ENCODE measurements around the gene KRTAP6-3. TPM values are rescaled to one million over a fixed set of nuclear protein-coding genes. Genes with fewer than 3 reads are reported as not detected.

Gene KRTAP6-3
- total RNA-seq, 3 donors from 2014 or later (not counting 1 experiment from before 2014, with no cell fraction given): not detected

DNA sequence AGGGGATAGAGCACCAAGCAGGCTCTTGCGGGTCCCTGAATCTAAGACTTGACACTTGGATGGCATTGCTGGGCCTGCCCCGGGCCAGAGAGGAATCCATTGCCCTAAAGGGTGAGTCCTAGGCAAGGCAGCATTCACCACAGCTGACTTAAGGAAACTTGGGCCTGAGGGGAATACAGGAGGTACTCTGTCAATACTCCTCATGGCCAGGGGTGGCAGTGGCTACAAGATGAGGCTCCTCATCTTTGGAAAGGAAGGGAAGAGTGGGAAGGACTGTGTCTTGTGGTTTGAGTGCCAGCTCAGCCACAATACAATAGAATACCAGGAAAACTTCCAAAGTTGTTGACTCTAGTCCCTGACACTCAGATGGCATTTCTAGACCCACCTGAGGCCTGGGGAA, 13.7 kb downstream of the KRTAP6-3 start:
- H3K36me3 Mint-ChIP-seq: peaks cover 13% of the 10 kb centered on the region
- peaks cover 21 to 24% of the 10 kb centered on the region in 2 donors for H3K9me3 Mint-ChIP-seq
- intact Hi-C loops (cut with micrococcal nuclease): no loop called here
- WGBS (ENCODE audit: insufficient coverage): 90% methylated on average over 2 of the region's 2 CpGs
- Histone ChIP-seq H3K4me1 (ENCODE audit: control insufficient read depth, insufficient read depth, low read length) (no peaks in the 10 kb centered on the region), H3K36me3 (ENCODE audit: control insufficient read depth, insufficient read depth, low read length) (no peaks in the 10 kb centered on the region), H3K27me3 (ENCODE audit: control insufficient read depth, insufficient read depth, low read length) (no peaks in the 10 kb centered on the region), H3K4me3 (ENCODE audit: low read length) (no peak overlapping the region), H3K9me3 (ENCODE audit: control insufficient read depth, insufficient read depth, low read length) (peaks cover 3% of the 10 kb centered on the region), H3K27ac (ENCODE audit: low read length) (no peak overlapping the region)
- H3K4me1 Mint-ChIP-seq: no peaks in the 10 kb centered on the region
- no peaks in the 10 kb centered on the region for H3K27me3 Mint-ChIP-seq (ENCODE audit: low read depth in 2 of 2)
- ATAC-seq: no peak
- DNase-seq: no peak
- H3K4me3 Mint-ChIP-seq: no peak overlapping the region
- no peak overlapping the region for H3K27ac Mint-ChIP-seq
- TF ChIP-seq, protein P1, sequence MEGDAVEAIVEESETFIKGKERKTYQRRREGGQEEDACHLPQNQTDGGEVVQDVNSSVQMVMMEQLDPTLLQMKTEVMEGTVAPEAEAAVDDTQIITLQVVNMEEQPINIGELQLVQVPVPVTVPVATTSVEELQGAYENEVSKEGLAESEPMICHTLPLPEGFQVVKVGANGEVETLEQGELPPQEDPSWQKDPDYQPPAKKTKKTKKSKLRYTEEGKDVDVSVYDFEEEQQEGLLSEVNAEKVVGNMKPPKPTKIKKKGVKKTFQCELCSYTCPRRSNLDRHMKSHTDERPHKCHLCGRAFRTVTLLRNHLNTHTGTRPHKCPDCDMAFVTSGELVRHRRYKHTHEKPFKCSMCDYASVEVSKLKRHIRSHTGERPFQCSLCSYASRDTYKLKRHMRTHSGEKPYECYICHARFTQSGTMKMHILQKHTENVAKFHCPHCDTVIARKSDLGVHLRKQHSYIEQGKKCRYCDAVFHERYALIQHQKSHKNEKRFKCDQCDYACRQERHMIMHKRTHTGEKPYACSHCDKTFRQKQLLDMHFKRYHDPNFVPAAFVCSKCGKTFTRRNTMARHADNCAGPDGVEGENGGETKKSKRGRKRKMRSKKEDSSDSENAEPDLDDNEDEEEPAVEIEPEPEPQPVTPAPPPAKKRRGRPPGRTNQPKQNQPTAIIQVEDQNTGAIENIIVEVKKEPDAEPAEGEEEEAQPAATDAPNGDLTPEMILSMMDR (IDR thresholded peaks at IDR 0.05): no peak

DNA sequence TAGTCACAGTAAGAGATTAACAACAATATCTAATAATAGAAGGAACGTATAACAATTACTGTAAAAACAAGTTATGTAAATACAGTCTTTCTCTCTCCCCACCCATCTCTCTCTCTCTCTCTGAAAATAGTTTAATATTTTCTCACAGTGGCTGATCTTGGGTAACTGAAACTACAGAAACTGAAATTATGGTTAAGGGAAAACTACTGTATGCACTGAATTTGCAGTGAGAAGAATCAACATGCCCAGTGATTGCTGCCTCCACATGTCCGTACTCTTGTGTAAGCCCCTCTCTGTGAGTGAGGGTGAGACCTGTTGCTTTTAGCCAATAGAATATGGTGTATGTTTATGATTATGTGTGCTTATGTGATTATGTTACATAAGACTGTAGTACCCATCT, 19.9 kb downstream of the KRTAP6-3 start:
- Mint-ChIP-seq H3K36me3 (no peaks in the 10 kb centered on the region), H3K9me3 (peaks cover 13 to 17% of the 10 kb centered on the region in 2 donors), H3K27ac (no peak overlapping the region), H3K4me3 (no peak overlapping the region), H3K27me3 (ENCODE audit: low read depth in 2 of 2) (no peaks in the 10 kb centered on the region), H3K4me1 (no peaks in the 10 kb centered on the region)
- 89% methylated on average over 1 of the region's 2 CpGs for WGBS (ENCODE audit: insufficient coverage)
- no peak overlapping the region for H3K27ac ChIP-seq (ENCODE audit: low read length)
- ATAC-seq (no peak), DNase-seq (no peak)
- H3K36me3 ChIP-seq (ENCODE audit: control insufficient read depth, insufficient read depth, low read length): no peaks in the 10 kb centered on the region
- intact Hi-C loops (cut with micrococcal nuclease): no loop called here
- H3K4me3 ChIP-seq (ENCODE audit: low read length): no peak overlapping the region
- TF ChIP-seq, protein P1 (IDR thresholded peaks at IDR 0.05): no peak
- H3K9me3 ChIP-seq (ENCODE audit: control insufficient read depth, insufficient read depth, low read length): peaks cover 4% of the 10 kb centered on the region
- no peaks in the 10 kb centered on the region for H3K27me3 ChIP-seq (ENCODE audit: control insufficient read depth, insufficient read depth, low read length)
- no peaks in the 10 kb centered on the region for H3K4me1 ChIP-seq (ENCODE audit: control insufficient read depth, insufficient read depth, low read length)

DNA sequence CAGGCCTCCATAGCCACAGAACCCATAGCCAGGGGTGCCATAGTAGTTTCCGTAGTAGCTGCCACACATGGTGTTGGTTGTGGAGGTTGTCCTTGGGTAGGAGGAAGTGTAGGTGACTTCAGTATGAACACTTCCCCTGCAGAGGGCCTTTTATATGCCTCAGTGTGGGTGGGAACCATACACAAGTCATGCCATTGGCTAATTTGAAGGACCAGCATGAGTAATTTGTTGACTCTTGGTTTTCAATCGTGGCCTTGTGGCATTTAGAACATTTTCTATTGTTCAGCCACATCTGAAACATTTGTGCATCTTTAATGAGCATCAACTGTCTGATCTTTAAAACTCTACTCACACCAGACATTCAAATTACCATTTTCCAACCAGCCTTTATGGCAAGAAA, 21.6 kb downstream of the KRTAP6-3 start, which contains the start of gene KRTAP6-1:
Gene KRTAP6-1, minus strand, starts transcription at position 95 of the 400 bp plus-strand sequence. Its CDS starts 26 bp downstream, at position 69.
- no peaks in the 10 kb centered on the region for H3K27me3 Mint-ChIP-seq (ENCODE audit: low read depth in 2 of 2)
- 72% methylated on average over 2 of the region's 2 CpGs for WGBS (ENCODE audit: insufficient coverage)
- peaks cover 4% of the 10 kb centered on the region for H3K9me3 ChIP-seq (ENCODE audit: control insufficient read depth, insufficient read depth, low read length)

DNA sequence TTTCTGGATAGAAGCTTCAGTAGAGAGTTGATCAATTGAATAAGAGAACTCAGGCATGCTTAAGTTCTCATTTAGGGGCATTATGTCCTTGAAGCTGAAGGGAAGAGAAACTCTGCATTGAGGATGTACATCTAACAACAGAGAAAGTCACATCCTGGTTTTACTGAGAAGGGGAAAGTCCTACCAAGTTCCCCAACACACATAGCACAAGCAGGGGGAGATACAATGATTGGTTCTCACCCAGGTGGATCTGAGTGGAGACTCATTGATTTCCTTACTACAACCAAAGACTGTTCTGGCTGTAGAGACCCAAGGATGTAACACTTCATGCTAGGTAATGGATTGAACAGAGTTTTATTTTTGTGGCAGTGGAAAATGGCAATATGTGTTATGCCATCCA, 23.0 kb downstream of the KRTAP6-3 start:
- Histone ChIP-seq H3K9me3 (ENCODE audit: control insufficient read depth, insufficient read depth, low read length) (peaks cover 4% of the 10 kb centered on the region), H3K4me3 (ENCODE audit: low read length) (no peak overlapping the region), H3K4me1 (ENCODE audit: control insufficient read depth, insufficient read depth, low read length) (no peaks in the 10 kb centered on the region), H3K27me3 (ENCODE audit: control insufficient read depth, insufficient read depth, low read length) (no peaks in the 10 kb centered on the region), H3K27ac (ENCODE audit: low read length) (no peak overlapping the region), H3K36me3 (ENCODE audit: control insufficient read depth, insufficient read depth, low read length) (no peaks in the 10 kb centered on the region)
- peaks cover 6 to 9% of the 10 kb centered on the region in 2 donors for H3K9me3 Mint-ChIP-seq
- H3K4me1 Mint-ChIP-seq: no peaks in the 10 kb centered on the region
- no peaks in the 10 kb centered on the region for H3K27me3 Mint-ChIP-seq (ENCODE audit: low read depth in 2 of 2)
- DNase-seq (no peak), ATAC-seq (no peak)
- intact Hi-C loops (cut with micrococcal nuclease): no loop called here
- TF ChIP-seq, protein P1 (IDR thresholded peaks at IDR 0.05): no peak
- no peak overlapping the region for H3K27ac Mint-ChIP-seq
- no peaks in the 10 kb centered on the region for H3K36me3 Mint-ChIP-seq
- H3K4me3 Mint-ChIP-seq: no peak overlapping the region

More for the DNA sequence above, 21.6 kb downstream of the KRTAP6-3 start, which contains the start of gene KRTAP6-1:
- Histone ChIP-seq H3K27me3 (ENCODE audit: control insufficient read depth, insufficient read depth, low read length) (no peaks in the 10 kb centered on the region), H3K4me3 (ENCODE audit: low read length) (no peak within 1 kb of the TSS), H3K36me3 (ENCODE audit: control insufficient read depth, insufficient read depth, low read length) (no peaks in the 10 kb centered on the region), H3K4me1 (ENCODE audit: control insufficient read depth, insufficient read depth, low read length) (no peaks in the 10 kb centered on the region), H3K27ac (ENCODE audit: low read length) (no peak within 1 kb of the TSS)
- Mint-ChIP-seq H3K9me3 (peaks cover 6 to 12% of the 10 kb centered on the region in 2 donors), H3K4me1 (no peaks in the 10 kb centered on the region), H3K27ac (no peak within 1 kb of the TSS), H3K36me3 (no peaks in the 10 kb centered on the region), H3K4me3 (no peak within 1 kb of the TSS)
- no peak for ATAC-seq
- no peak for DNase-seq
- intact Hi-C loops (cut with micrococcal nuclease): no loop called here
- TF ChIP-seq, protein P1 (IDR thresholded peaks at IDR 0.05): no peak
